Colonic mucosa (tissue), 4 donors: ENCODE results near the gene C22orf15. TPM values are rescaled to one million over a fixed set of nuclear protein-coding genes. Genes with fewer than 3 reads are reported as not detected.

Source experiments
- DNase-seq: peaks from one replicate; pipeline ENCODE4 v3.0.0-alpha.2; 2020
- H3K27ac ChIP-seq: fragments of 200-600 bp; one replicate; pipeline ENCODE4 v1.8.0; 2021
- H3K27me3 ChIP-seq: fragments of 200-600 bp; one replicate; pipeline ENCODE4 v1.8.0; 2021
- H3K36me3 ChIP-seq: fragments of 200-600 bp; one replicate; pipeline ENCODE4 v1.8.0; 2021
- H3K4me1 ChIP-seq: fragments of 200-600 bp; one replicate; pipeline ENCODE4 v1.8.0; 2021; ENCODE audit warnings: mild to moderate bottlenecking
- H3K4me3 ChIP-seq: fragments of 200-600 bp; one replicate; pipeline ENCODE4 v1.8.0; 2021
- H3K9ac ChIP-seq, 2 donors: one replicate each; pipeline ENCODE4 v1.7.0; 2013; ENCODE audit warnings: control low read depth in 2 of 2, low read depth in 2 of 2, low read length in 2 of 2
- H3K9me3 ChIP-seq: fragments of 200-600 bp; one replicate; pipeline ENCODE4 v1.8.0; 2021
- CTCF ChIP-seq: fragments of 200-600 bp; IDR thresholded peaks from one replicate; pipeline ENCODE4 v1.8.0; 2022; ENCODE audit warnings: antibody characterized with exemption, mild to moderate bottlenecking
- intact Hi-C: fragments of 100-400 bp; cut with DNase I; formaldehyde crosslinking; loops from one replicate; pipeline ENCODE4 v1.14.1; 2022
- total RNA-seq, 2 donors: library from RNA; stranded (reverse); fragmentation: NEBNext Ultra II Directional in 1 of 2; extraction: Animal tissue kit (Norgen Biotek cat#: 25700) in 1 of 2; gene quantifications; one replicate each; pipeline ENCODE4 v1.2.1, GENCODE V29; 2021
- donor health status: healthy.
- donor health status: DM: no; HTN: no; CAD: no.
- donor health status: DM: no; HTN: no; CAD: no.

Gene C22orf15
- total RNA-seq, 2 donors from 2014 or later: not detected

GRCh38 chr22:23752090-23752691 lies 10.6 kb upstream of the C22orf15 start:
- no peak for TF ChIP-seq CTCF
- H3K36me3 ChIP-seq: no peaks in the 10 kb centered on the region
- intact Hi-C loops: no loop called here
- no peaks in the 10 kb centered on the region for H3K4me1 ChIP-seq
- no peaks in the 10 kb centered on the region for H3K9me3 ChIP-seq
- no peak overlapping the region for H3K9ac ChIP-seq
- H3K27me3 ChIP-seq: no peaks in the 10 kb centered on the region
- H3K27ac ChIP-seq: no peak overlapping the region
- H3K4me3 ChIP-seq: no peak overlapping the region
- DNase-seq: no peak

GRCh38 chr22:23752750-23753149 lies 10.0 kb upstream of the C22orf15 start:
- Histone ChIP-seq H3K36me3 (no peaks in the 10 kb centered on the region), H3K4me3 (no peak overlapping the region), H3K9me3 (no peaks in the 10 kb centered on the region), H3K4me1 (no peaks in the 10 kb centered on the region), H3K27ac (no peak overlapping the region), H3K9ac (no peak overlapping the region), H3K27me3 (no peaks in the 10 kb centered on the region)
- TF ChIP-seq CTCF: no peak
- intact Hi-C loops: no loop called here
- no peak for DNase-seq

GRCh38 chr22:23753385-23753784 lies 9.4 kb upstream of the C22orf15 start:
- Histone ChIP-seq H3K27ac (no peak overlapping the region), H3K27me3 (no peaks in the 10 kb centered on the region), H3K9me3 (no peaks in the 10 kb centered on the region), H3K9ac (no peak overlapping the region), H3K4me3 (no peak overlapping the region), H3K36me3 (no peaks in the 10 kb centered on the region), H3K4me1 (no peaks in the 10 kb centered on the region)
- intact Hi-C loops: no loop called here
- DNase-seq: no peak
- TF ChIP-seq CTCF: no peak

- no peak within 1 kb of the TSS for H3K4me3 ChIP-seq
Observed at GRCh38 chr22:23754220-23754919, 8.4 kb upstream of the C22orf15 start, which contains the start of gene VPREB3. Gene VPREB3, minus strand, starts transcription at chr22:23754425. Its CDS starts 62 bp downstream, at chr22:23754363.

GRCh38 chr22:23754980-23755636 lies 7.7 kb upstream of the C22orf15 start:
- intact Hi-C loops: no loop called here
- Histone ChIP-seq H3K27ac (no peak overlapping the region), H3K4me3 (no peak overlapping the region), H3K36me3 (no peaks in the 10 kb centered on the region), H3K9ac (no peak overlapping the region), H3K27me3 (no peaks in the 10 kb centered on the region), H3K9me3 (no peaks in the 10 kb centered on the region), H3K4me1 (no peaks in the 10 kb centered on the region)
- no peak for TF ChIP-seq CTCF
- no peak for DNase-seq

More at GRCh38 chr22:23754220-23754919, 8.4 kb upstream of the C22orf15 start, which contains the start of gene VPREB3:
- no peaks in the 10 kb centered on the region for H3K9me3 ChIP-seq
- H3K36me3 ChIP-seq: no peaks in the 10 kb centered on the region
- H3K27me3 ChIP-seq: no peaks in the 10 kb centered on the region
- H3K9ac ChIP-seq: no peak within 1 kb of the TSS
- no peak for DNase-seq
- no peak for TF ChIP-seq CTCF
- no peaks in the 10 kb centered on the region for H3K4me1 ChIP-seq
- H3K27ac ChIP-seq: no peak within 1 kb of the TSS
- intact Hi-C loops: no loop called here
